Activated CD8-positive, alpha-beta T cell treated with anti-CD3 and anti-CD28 coated beads for 36 hours (primary cell): ENCODE measurements around the gene NAA20. TPM values are rescaled to one million over a fixed set of nuclear protein-coding genes. Genes with fewer than 3 reads are reported as not detected.

ENCODE experiments used
- ATAC-seq: fragments of 200-7000 bp; cut with Tn5 transposase; one replicate; pipeline ENCODE4 v1.10.0; 2021; ENCODE audit warnings: mild to moderate bottlenecking, moderate library complexity
- CTCF ChIA-PET: fragments of 350-600 bp; sonication (Branson Sonifier 250); formaldehyde crosslinking; loops from one replicate; lab custom pipeline; 2021; ENCODE audit warnings: antibody characterized with exemption; lab: Charles Lee
- POLR2A ChIA-PET: fragments of 350-600 bp; sonication (Branson Sonifier 250); formaldehyde crosslinking; loops from one replicate; lab custom pipeline; 2021; ENCODE audit warnings: antibody characterized with exemption; lab: Charles Lee
- DNase-seq: peaks from one replicate; pipeline ENCODE4 v3.0.0-alpha.2; 2020
- H3K27ac Mint-ChIP-seq: one replicate; pipeline ENCODE4 v1.8.0; 2021; ENCODE audit warnings: mild to moderate bottlenecking, mixed read lengths
- H3K27me3 Mint-ChIP-seq: one replicate; pipeline ENCODE4 v1.8.0; 2021; ENCODE audit warnings: mixed read lengths
- H3K36me3 Mint-ChIP-seq: one replicate; pipeline ENCODE4 v1.8.0; 2021; ENCODE audit warnings: low read depth, mixed read lengths
- H3K4me1 Mint-ChIP-seq: one replicate; pipeline ENCODE4 v1.8.0; 2021; ENCODE audit warnings: low read depth, mixed read lengths
- H3K4me3 Mint-ChIP-seq: one replicate; pipeline ENCODE4 v1.8.0; 2021; ENCODE audit warnings: mild to moderate bottlenecking, moderate library complexity, mixed read lengths
- H3K9me3 Mint-ChIP-seq: one replicate; pipeline ENCODE4 v1.8.0; 2021; ENCODE audit warnings: mixed read lengths
- CTCF ChIP-seq: fragments of 200-600 bp; IDR thresholded peaks from one replicate; pipeline ENCODE4 v1.8.0; 2022; ENCODE audit warnings: antibody characterized with exemption, mild to moderate bottlenecking
- intact Hi-C: fragments of 100-400 bp; cut with micrococcal nuclease; formaldehyde crosslinking; loops from one replicate; pipeline ENCODE4 v1.10.0; 2022
- total RNA-seq, 2 experiments: library from RNA; stranded (reverse); gene quantifications; one replicate each; pipeline ENCODE4 v1.2.3, GENCODE V29; 2021

Gene NAA20
- 100 to 1,000 TPM in 1 of 2 experiments, 10 to 100 TPM in 1; 99.8 to 100 TPM for total RNA-seq

DNA sequence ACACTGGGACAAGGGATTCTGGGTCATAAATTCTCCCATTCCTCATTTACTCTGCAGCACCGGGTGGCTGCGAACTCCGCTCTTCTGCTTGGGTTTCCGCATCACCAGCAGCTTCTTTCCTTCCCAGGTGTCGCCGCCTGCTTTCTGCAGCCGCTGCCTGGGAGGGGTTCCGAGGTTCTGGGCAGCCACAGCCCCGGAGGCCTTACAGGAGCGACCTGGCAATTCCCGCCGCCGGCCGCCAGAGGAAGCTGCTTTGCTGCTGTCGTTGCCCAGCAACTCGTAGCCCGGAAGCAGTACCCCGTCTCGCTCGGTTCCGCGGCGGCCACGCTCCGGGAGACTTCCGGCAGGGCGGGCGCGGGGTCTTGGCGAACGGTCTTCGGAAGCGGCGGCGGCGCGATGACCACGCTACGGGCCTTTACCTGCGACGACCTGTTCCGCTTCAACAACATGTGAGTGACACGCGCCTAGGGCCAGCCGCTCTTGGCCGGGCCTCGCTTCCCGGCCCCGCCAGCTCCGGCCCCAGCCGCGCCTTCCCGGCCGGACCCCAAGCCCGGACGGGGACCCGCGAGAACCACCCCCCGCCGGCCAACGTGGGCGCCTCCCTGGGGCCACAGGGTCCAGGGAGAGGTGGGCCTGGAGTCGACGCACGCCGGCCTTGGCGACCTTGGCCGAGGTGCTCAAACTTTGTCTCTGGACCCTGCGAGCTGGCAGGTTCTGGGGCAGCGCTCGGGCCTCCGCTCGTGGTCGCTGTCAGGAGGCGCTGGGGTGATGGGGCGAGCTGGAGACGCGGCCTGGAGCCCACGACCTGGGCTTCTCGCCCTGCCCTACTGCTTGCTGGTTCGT lies at the start of gene NAA20:
Gene NAA20, plus strand, starts transcription at position 362 of the 843 bp plus-strand sequence. Its CDS starts 35 bp downstream, at position 397.
- ChIA-PET POLR2A (interaction anchor here (0.7 to 2.1 kb wide), 9 partner anchors 9 to 1422 kb away, joined by 3 to 15 read pairs (median 5); partner anchors contain the start of genes CFAP61 and CRNKL1), CTCF (interaction anchor here (1.0 to 2.1 kb wide), 3 partner anchors 10 to 35 kb away, joined by 3 to 11 read pairs (median 10); partner anchors contain the start of genes CFAP61 and CRNKL1)
- DNase-seq = peak; percentile 94
- Mint-ChIP-seq H3K9me3 (no peaks in the 10 kb centered on the region), H3K36me3 (peaks cover 30% of the 10 kb centered on the region), H3K27me3 (no peaks in the 10 kb centered on the region), H3K27ac (peak within 1 kb of the TSS; percentile 84), H3K4me1 (peaks cover 51% of the 10 kb centered on the region), H3K4me3 (peak within 1 kb of the TSS; percentile 85)
- intact Hi-C loops = loop anchor here (2.0 kb wide), 1 partner anchor 36 kb away; the partner anchor contains the start of genes CFAP61 and CRNKL1
- peak; percentile 44 for TF ChIP-seq CTCF
- ATAC-seq = peak; percentile 96

DNA sequence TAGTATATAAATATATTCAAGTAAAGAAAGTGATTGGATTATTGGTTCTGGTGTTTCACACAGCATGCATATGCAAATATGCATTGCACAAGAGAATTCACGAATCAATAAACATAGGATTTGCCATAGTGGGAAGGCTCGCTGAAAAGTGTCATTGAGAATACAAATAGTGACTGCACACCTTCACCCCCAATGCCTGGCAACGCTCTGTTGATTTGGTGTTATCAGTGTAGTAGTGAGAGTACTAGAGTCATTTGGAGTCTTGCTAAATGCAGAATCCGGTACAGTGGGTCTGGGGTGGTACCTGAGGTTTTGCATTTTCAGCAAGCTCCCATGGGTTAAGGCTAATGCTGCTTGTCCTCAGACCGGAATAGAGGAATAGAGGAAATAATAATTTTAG lies 49.7 kb upstream of the NAA20 start:
- Mint-ChIP-seq H3K27me3 (no peaks in the 10 kb centered on the region), H3K36me3 (no peaks in the 10 kb centered on the region), H3K27ac (no peak overlapping the region), H3K4me3 (no peak overlapping the region), H3K9me3 (no peaks in the 10 kb centered on the region), H3K4me1 (peaks cover 15% of the 10 kb centered on the region)
- TF ChIP-seq CTCF = no peak
- ChIA-PET CTCF (no interaction called here), POLR2A (no interaction called here)
- DNase-seq (no peak), ATAC-seq (no peak)
- intact Hi-C loops = no loop called here

GRCh38 chr20:19968028-19968427 lies 49.1 kb upstream of the NAA20 start:
- H3K27me3 Mint-ChIP-seq = no peaks in the 10 kb centered on the region
- H3K4me1 Mint-ChIP-seq = peaks cover 15% of the 10 kb centered on the region
- no peak for TF ChIP-seq CTCF
- H3K9me3 Mint-ChIP-seq = no peaks in the 10 kb centered on the region
- intact Hi-C loops = no loop called here
- no peak overlapping the region for H3K4me3 Mint-ChIP-seq
- no peaks in the 10 kb centered on the region for H3K36me3 Mint-ChIP-seq
- DNase-seq (no peak), ATAC-seq (no peak)
- POLR2A ChIA-PET = no interaction called here
- no peak overlapping the region for H3K27ac Mint-ChIP-seq
- CTCF ChIA-PET = no interaction called here

DNA sequence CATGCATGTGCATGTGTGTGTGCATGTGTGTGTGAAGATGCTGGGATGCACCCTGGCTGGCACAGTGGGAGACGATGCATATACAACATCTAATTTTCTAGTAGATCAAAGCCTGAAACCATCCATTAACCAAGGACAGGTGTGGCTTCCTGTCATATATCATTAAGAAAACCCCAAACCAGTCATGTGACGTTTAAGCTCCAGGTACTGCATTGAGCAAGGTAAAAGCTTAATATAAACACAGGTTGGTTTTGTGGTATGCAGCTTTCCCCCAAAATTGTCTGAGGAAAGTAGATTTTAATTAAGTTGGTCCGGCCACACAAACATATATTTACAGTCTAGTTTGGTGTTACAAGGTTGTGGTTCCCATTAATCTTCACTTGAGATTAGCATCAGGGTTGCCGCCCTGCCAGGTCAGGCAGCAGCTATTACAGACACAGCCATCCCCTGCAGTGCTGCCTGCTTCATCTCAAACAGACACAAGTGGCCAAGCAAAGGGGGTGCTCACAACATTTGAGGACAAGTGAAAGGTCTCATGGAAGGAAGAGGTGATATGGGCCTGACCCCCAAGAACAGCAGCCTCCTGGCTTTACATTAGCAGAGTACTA lies 48.6 kb upstream of the NAA20 start:
- Mint-ChIP-seq H3K9me3 (no peaks in the 10 kb centered on the region), H3K27me3 (no peaks in the 10 kb centered on the region), H3K4me3 (no peak overlapping the region), H3K4me1 (peaks cover 15% of the 10 kb centered on the region), H3K27ac (no peak overlapping the region), H3K36me3 (no peaks in the 10 kb centered on the region)
- intact Hi-C loops = no loop called here
- ChIA-PET CTCF (no interaction called here), POLR2A (no interaction called here)
- no peak for ATAC-seq
- DNase-seq = no peak
- TF ChIP-seq CTCF = no peak

- ChIA-PET POLR2A (no interaction called here), CTCF (no interaction called here)
- no peaks in the 10 kb centered on the region for H3K9me3 Mint-ChIP-seq
Observed at GRCh38 chr20:19969106-19969505, 48.1 kb upstream of the NAA20 start.

More at GRCh38 chr20:19969106-19969505, 48.1 kb upstream of the NAA20 start:
- Mint-ChIP-seq H3K4me1 (peaks cover 15% of the 10 kb centered on the region), H3K36me3 (no peaks in the 10 kb centered on the region), H3K27ac (no peak overlapping the region), H3K4me3 (no peak overlapping the region), H3K27me3 (no peaks in the 10 kb centered on the region)
- intact Hi-C loops = no loop called here
- no peak for DNase-seq
- no peak for TF ChIP-seq CTCF
- ATAC-seq = no peak
